Neural progenitor cell (in vitro differentiated cells): ENCODE results near the gene PLP1. TPM values are rescaled to one million over a fixed set of nuclear protein-coding genes. Genes with fewer than 3 reads are reported as not detected.

ENCODE experiments used
- DNase-seq: peaks from one replicate; pipeline ENCODE4 v3.0.0-alpha.2; 2016; ENCODE audit warnings: low spot score
- H2AFZ ChIP-seq: fragments of 200-600 bp; sonication (generic); replicated peaks from 2 replicates; pipeline ENCODE4 v1.6.1; 2016; ENCODE audit warnings: antibody characterized with exemption
- H3F3A ChIP-seq: fragments of 200-600 bp; sonication (generic); 2 replicates; pipeline ENCODE4 v1.6.1; 2016; ENCODE audit warnings: antibody characterized with exemption, low read depth
- H3K27ac ChIP-seq: fragments of 200-600 bp; sonication (generic); 2 replicates; pipeline ENCODE4 v1.5.1; 2016; ENCODE audit warnings: mild to moderate bottlenecking
- H3K27me3 ChIP-seq: fragments of 200-600 bp; sonication (generic); 2 replicates; pipeline ENCODE4 v1.6.1; 2016; ENCODE audit warnings: mild to moderate bottlenecking, moderate library complexity
- H3K36me3 ChIP-seq: fragments of 200-600 bp; sonication (generic); 2 replicates; pipeline ENCODE4 v1.5.1; 2016
- H3K4me1 ChIP-seq: fragments of 200-600 bp; sonication (generic); 2 replicates; pipeline ENCODE4 v1.6.1; 2016; ENCODE audit warnings: mixed run types
- H3K4me2 ChIP-seq: fragments of 200-600 bp; sonication (generic); 2 replicates; pipeline ENCODE4 v1.6.1; 2016
- H3K4me3 ChIP-seq: fragments of 200-600 bp; sonication (generic); 2 replicates; pipeline ENCODE4 v1.5.1; 2016
- H3K79me2 ChIP-seq: fragments of 200-600 bp; sonication (generic); 2 replicates; pipeline ENCODE4 v1.6.1; 2016; ENCODE audit warnings: low read depth
- H3K9ac ChIP-seq: fragments of 200-600 bp; sonication (generic); 2 replicates; pipeline ENCODE4 v1.6.1; 2016
- H3K9me3 ChIP-seq: fragments of 200-600 bp; sonication (generic); 2 replicates; pipeline ENCODE4 v1.5.1; 2016; ENCODE audit warnings: low read depth
- H4K20me1 ChIP-seq: fragments of 200-600 bp; sonication (generic); 2 replicates; pipeline ENCODE4 v1.6.1; 2016; ENCODE audit warnings: low read depth
- H3K27ac Mint-ChIP-seq: 3 replicates; pipeline ENCODE4 v1.8.0; 2021; ENCODE audit warnings: mixed read lengths
- H3K27me3 Mint-ChIP-seq: 2 replicates; pipeline ENCODE4 v1.8.0; 2022; ENCODE audit warnings: low read depth, mild to moderate bottlenecking, inconsistent platforms, moderate library complexity, mixed read lengths; ENCODE audit not compliant: insufficient read depth
- H3K36me3 Mint-ChIP-seq: 3 replicates; pipeline ENCODE4 v1.8.0; 2021; ENCODE audit warnings: mixed read lengths
- H3K4me1 Mint-ChIP-seq: 3 replicates; pipeline ENCODE4 v1.8.0; 2021; ENCODE audit warnings: mixed read lengths
- H3K4me3 Mint-ChIP-seq: 3 replicates; pipeline ENCODE4 v1.8.0; 2021; ENCODE audit warnings: mild to moderate bottlenecking, moderate library complexity, mixed read lengths
- H3K9me3 Mint-ChIP-seq: 3 replicates; pipeline ENCODE4 v1.8.0; 2020; ENCODE audit warnings: mixed read lengths
- EZH2 ChIP-seq: fragments of 200-600 bp; sonication (generic); IDR thresholded peaks from 2 replicates; pipeline ENCODE4 v1.6.1; 2017; ENCODE audit warnings: antibody characterized with exemption, mild to moderate bottlenecking, moderate library complexity
- EZH2phosphoT487 ChIP-seq: fragments of 200-600 bp; sonication (generic); IDR thresholded peaks from 2 replicates; pipeline ENCODE4 v1.6.1; 2017; ENCODE audit warnings: antibody characterized with exemption
- total RNA-seq: library from RNA; depleted of rRNA; stranded (reverse); fragments of >200 nt; gene quantifications from 2 replicates; pipeline ENCODE4 v1.2.3, GENCODE V29; 2015; ENCODE audit warnings: low replicate concordance
- TF ChIP-seq, protein P1 (sequence below): fragments of 200-600 bp; sonication (generic); IDR thresholded peaks from 2 replicates; pipeline ENCODE4 v1.5.1; 2017; ENCODE audit warnings: antibody characterized with exemption, mild to moderate bottlenecking

PLP1 gene
- total RNA-seq, 1 donor from 2014 or later = 107 TPM

DNA sequence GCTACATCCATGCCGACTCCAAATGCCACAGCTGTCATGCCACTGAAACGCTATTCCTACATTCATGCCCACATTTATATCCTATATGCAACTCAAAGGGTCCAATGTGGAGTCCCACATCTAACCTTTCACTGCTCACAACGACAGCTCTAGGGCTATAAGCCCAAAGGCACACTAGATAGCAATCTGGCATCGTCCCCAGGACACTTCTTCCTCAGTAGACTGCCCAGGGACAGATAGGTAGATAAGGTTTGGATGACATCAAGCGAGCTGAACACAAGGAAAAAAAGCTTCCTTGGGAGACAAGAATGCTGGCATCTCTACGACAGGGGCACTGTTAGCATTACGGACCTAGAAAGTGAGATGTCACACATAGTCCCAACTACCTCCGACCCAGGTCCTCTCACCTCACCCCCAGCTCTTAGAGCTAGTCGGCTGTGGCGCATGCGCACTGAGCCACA lies 54.7 kb downstream of the PLP1 start:
- peaks cover 4% of the 10 kb centered on the region for H3K27me3 Mint-ChIP-seq
- Histone ChIP-seq H3K4me3 (peak overlapping the region; percentile 70), H3K36me3 (no peaks in the 10 kb centered on the region), H3K9ac (no peak overlapping the region), H3K9me3 (no peaks in the 10 kb centered on the region), H4K20me1 (no peaks in the 10 kb centered on the region), H3K27me3 (peaks cover 94% of the 10 kb centered on the region), H3K27ac (no peak overlapping the region), H2AFZ (peak overlapping the region; percentile 95), H3K4me2 (peak overlapping the region; percentile 88), H3F3A (peaks cover 7% of the 10 kb centered on the region), H3K4me1 (no peaks in the 10 kb centered on the region), H3K79me2 (no peaks in the 10 kb centered on the region)
- H3K4me3 Mint-ChIP-seq = peak overlapping the region; percentile 87
- no peaks in the 10 kb centered on the region for H3K36me3 Mint-ChIP-seq
- peaks cover 7% of the 10 kb centered on the region for H3K4me1 Mint-ChIP-seq
- no peaks in the 10 kb centered on the region for H3K9me3 Mint-ChIP-seq
- DNase-seq = peak; percentile 90
- H3K27ac Mint-ChIP-seq = no peak overlapping the region
- TF ChIP-seq EZH2 (no peak), EZH2phosphoT487 (no peak)
- TF ChIP-seq, protein P1, sequence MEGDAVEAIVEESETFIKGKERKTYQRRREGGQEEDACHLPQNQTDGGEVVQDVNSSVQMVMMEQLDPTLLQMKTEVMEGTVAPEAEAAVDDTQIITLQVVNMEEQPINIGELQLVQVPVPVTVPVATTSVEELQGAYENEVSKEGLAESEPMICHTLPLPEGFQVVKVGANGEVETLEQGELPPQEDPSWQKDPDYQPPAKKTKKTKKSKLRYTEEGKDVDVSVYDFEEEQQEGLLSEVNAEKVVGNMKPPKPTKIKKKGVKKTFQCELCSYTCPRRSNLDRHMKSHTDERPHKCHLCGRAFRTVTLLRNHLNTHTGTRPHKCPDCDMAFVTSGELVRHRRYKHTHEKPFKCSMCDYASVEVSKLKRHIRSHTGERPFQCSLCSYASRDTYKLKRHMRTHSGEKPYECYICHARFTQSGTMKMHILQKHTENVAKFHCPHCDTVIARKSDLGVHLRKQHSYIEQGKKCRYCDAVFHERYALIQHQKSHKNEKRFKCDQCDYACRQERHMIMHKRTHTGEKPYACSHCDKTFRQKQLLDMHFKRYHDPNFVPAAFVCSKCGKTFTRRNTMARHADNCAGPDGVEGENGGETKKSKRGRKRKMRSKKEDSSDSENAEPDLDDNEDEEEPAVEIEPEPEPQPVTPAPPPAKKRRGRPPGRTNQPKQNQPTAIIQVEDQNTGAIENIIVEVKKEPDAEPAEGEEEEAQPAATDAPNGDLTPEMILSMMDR = no peak

DNA sequence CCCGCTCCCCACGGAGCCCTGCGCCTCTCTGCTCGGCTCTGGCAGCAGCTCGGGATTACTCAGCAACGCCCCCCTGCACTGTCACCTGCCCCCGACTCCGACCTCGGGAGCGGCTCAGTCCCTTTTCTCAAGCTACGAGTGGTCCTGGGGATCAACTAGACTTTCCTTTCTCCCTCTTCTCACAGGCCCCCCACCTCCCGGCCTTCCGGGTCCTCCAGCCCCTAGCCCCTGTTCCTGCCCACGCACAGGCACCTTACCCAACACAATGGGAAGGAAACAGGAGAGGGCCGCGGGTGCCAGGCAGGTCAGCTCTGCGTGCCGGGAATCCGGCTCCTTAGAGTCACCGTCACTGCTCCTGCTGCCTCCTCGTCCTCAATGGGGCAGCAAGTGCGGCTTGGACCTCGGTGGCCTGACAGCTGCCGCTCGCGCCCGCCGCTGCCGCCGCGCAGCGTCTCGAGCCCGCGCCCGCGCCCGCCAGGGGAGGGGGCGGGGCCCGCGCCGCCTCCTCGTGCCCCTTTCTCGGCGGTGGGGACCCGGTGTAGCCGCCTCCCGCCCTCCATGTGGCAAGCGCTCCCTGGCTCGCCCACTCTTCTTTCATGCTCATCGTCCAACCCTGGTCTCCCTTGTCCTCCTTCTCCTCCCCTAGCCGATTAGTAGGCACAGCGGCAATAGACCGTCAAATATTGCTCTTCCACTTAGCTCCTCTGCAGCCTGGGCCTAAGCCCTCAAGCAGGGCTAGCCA lies 55.3 kb downstream of the PLP1 start, which contains the start of gene RAB9B:
Gene RAB9B, minus strand, starts transcription at position 455 of the 742 bp plus-strand sequence. CDS start 6,473 bp downstream, outside the sequence.
- no peak within 1 kb of the TSS for H3K9ac ChIP-seq
- Mint-ChIP-seq H3K4me1 (peaks cover 7% of the 10 kb centered on the region), H3K9me3 (no peaks in the 10 kb centered on the region), H3K36me3 (no peaks in the 10 kb centered on the region), H3K27ac (peak within 1 kb of the TSS; percentile 9), H3K27me3 (peaks cover 4% of the 10 kb centered on the region), H3K4me3 (peak within 1 kb of the TSS; percentile 90)
- H3K4me2 ChIP-seq = peak within 1 kb of the TSS; percentile 88
- no peaks in the 10 kb centered on the region for H3K79me2 ChIP-seq
- peak within 1 kb of the TSS; percentile 95 for H2AFZ ChIP-seq
- peaks cover 7% of the 10 kb centered on the region for H3F3A ChIP-seq
- TF ChIP-seq, protein P1 = no peak
- TF ChIP-seq EZH2 (no peak), EZH2phosphoT487 (no peak)
- peak; percentile 77 for DNase-seq
- H3K27ac ChIP-seq = no peak within 1 kb of the TSS
- H3K9me3 ChIP-seq = no peaks in the 10 kb centered on the region
- H3K4me1 ChIP-seq = no peaks in the 10 kb centered on the region
- no peaks in the 10 kb centered on the region for H3K36me3 ChIP-seq
- peaks cover 94% of the 10 kb centered on the region for H3K27me3 ChIP-seq
- no peaks in the 10 kb centered on the region for H4K20me1 ChIP-seq
- peak within 1 kb of the TSS; percentile 70 for H3K4me3 ChIP-seq

DNA sequence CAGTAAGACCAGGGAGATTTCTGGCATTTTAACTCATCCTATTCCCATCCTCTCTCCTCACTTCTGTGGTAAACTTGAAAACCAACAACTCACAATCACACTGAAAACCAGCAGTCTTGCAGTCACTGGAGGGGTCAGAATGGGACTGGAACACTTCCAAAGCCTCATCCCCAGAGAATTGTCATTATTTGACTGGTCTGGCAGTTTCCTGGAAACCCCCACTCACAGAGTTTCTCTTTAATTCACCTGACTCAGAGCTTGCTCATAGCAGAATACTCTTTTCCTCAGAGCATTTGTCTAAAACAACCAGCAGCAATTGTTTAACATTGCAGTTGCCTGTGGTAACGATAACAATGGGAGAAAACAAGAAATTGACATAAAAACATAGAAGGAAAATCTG lies 62.8 kb downstream of the PLP1 start:
- Mint-ChIP-seq H3K4me1 (no peaks in the 10 kb centered on the region), H3K27me3 (no peaks in the 10 kb centered on the region), H3K27ac (no peak overlapping the region), H3K9me3 (no peaks in the 10 kb centered on the region), H3K4me3 (no peak overlapping the region), H3K36me3 (no peaks in the 10 kb centered on the region)
- Histone ChIP-seq H3K36me3 (no peaks in the 10 kb centered on the region), H3K9ac (no peak overlapping the region), H4K20me1 (no peaks in the 10 kb centered on the region), H3K27me3 (peaks cover 56% of the 10 kb centered on the region), H3K4me2 (no peak overlapping the region), H3K4me3 (no peak overlapping the region), H3K9me3 (no peaks in the 10 kb centered on the region), H3K27ac (no peak overlapping the region), H2AFZ (no peak overlapping the region), H3K4me1 (no peaks in the 10 kb centered on the region), H3F3A (no peaks in the 10 kb centered on the region), H3K79me2 (no peaks in the 10 kb centered on the region)
- TF ChIP-seq, protein P1 = no peak
- TF ChIP-seq EZH2 = no peak
- no peak for TF ChIP-seq EZH2phosphoT487
- no peak for DNase-seq

Other genes starting within 250 kb of the PLP1 start
- 40.3 and 48.7 TPM in 2 replicates for gene TCEAL4, start 191.3 kb upstream of the PLP1 start, total RNA-seq
- 12.0 and 12.3 TPM in 2 replicates for gene TCEAL3, start 168.9 kb upstream of the PLP1 start, total RNA-seq
- 15.4 and 17.0 TPM in 2 replicates for gene TCEAL1, start 147.9 kb upstream of the PLP1 start, total RNA-seq
- gene MORF4L2, start 90.1 kb upstream of the PLP1 start, total RNA-seq = 879 and 1,394 TPM in 2 replicates
- gene TMEM31, start 65.9 kb upstream of the PLP1 start, total RNA-seq = 0.46 TPM in 1 of 2 replicates, not detected in the other
- 2.2 and 2.4 TPM in 2 replicates for gene RAB9B, start 55.4 kb downstream of the PLP1 start, total RNA-seq
- gene TMSB15B, start 185.8 kb downstream of the PLP1 start, total RNA-seq = 30.2 and 47.4 TPM in 2 replicates
- not detected in 2 replicates for gene H2BW1, start 236.9 kb downstream of the PLP1 start, total RNA-seq